ENCODE measurements around the gene TAS2R43. TPM values are rescaled to one million over a fixed set of nuclear protein-coding genes. Genes with fewer than 3 reads are reported as not detected.
"Not testable (repeated sequence)": the region's sequence is repeated elsewhere in the genome, so short reads cannot be mapped to it uniquely, and the experiment has no call there.

Gene TAS2R43
- polyA plus RNA-seq, 1 experiment, result not detected

DNA sequence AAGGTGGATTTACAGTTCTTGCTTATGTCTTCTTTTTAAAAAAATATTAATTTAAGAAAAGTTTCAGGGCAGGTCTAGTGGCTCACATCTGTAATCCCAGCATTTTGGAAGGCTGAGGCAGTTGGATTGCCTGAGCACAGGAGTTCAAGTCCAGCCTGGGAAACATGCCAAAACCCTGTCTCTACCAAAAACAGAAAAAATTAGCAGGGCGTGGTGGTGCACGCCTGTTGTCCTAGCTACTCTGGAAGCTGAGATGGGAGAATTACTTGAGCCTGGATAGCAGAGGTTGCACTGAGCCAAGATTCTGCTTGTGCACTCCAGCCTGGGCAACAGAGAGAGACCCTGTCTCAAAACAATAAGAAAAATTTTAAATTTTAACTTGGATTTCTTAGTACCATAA is 24.6 kb downstream of the TAS2R43 start:
- DNase-seq (ENCODE audit: low read depth, low spot score), result no peak
- Histone ChIP-seq H3K27me3 (ENCODE audit: control insufficient read depth, insufficient read depth, low read length) (no peaks in the 10 kb centered on the region), H3K4me3 (ENCODE audit: low read depth, low read length) (no peak overlapping the region), H3K9me3 (ENCODE audit: control insufficient read depth, insufficient read depth, low read length) (no peaks in the 10 kb centered on the region), H3K27ac (ENCODE audit: low read depth, low read length) (no peak overlapping the region)
- ChIA-PET CTCF (no interaction called here), POLR2A (no interaction called here)
- TF ChIP-seq, protein P1, sequence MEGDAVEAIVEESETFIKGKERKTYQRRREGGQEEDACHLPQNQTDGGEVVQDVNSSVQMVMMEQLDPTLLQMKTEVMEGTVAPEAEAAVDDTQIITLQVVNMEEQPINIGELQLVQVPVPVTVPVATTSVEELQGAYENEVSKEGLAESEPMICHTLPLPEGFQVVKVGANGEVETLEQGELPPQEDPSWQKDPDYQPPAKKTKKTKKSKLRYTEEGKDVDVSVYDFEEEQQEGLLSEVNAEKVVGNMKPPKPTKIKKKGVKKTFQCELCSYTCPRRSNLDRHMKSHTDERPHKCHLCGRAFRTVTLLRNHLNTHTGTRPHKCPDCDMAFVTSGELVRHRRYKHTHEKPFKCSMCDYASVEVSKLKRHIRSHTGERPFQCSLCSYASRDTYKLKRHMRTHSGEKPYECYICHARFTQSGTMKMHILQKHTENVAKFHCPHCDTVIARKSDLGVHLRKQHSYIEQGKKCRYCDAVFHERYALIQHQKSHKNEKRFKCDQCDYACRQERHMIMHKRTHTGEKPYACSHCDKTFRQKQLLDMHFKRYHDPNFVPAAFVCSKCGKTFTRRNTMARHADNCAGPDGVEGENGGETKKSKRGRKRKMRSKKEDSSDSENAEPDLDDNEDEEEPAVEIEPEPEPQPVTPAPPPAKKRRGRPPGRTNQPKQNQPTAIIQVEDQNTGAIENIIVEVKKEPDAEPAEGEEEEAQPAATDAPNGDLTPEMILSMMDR (IDR thresholded peaks at IDR 0.05; ENCODE audit: low read depth, low read length), result no peak

DNA sequence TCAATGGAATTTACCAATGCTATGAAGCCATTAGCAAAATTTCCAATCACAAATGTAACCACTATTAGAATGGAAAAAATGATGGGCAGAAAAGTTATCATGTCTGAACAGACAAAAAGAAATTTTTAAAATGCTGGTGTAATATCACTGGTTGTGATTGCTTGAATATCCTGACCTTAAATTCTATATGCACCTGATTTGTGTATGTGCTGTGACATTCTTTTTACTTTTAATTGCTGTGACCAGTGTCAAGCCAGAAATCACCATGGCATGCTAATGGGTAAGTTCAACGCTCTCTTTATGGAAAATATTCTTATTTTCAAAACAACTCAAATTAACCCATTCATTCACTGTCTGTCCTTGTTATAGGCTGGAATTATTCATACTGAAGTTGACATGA is 29.9 kb downstream of the TAS2R43 start, which contains the start of gene TAS2R46:
Gene TAS2R46, minus strand, starts transcription at position 101 of the 400 bp plus-strand sequence. Its CDS starts 0 bp downstream, at position 101.
- H3K4me3 ChIP-seq (ENCODE audit: low read depth, low read length); H3K9me3 ChIP-seq (ENCODE audit: control insufficient read depth, insufficient read depth, low read length); CTCF ChIA-PET; DNase-seq (ENCODE audit: low read depth, low spot score); H3K27ac ChIP-seq (ENCODE audit: low read depth, low read length); H3K27me3 ChIP-seq (ENCODE audit: control insufficient read depth, insufficient read depth, low read length); POLR2A ChIA-PET: not testable (repeated sequence)

DNA sequence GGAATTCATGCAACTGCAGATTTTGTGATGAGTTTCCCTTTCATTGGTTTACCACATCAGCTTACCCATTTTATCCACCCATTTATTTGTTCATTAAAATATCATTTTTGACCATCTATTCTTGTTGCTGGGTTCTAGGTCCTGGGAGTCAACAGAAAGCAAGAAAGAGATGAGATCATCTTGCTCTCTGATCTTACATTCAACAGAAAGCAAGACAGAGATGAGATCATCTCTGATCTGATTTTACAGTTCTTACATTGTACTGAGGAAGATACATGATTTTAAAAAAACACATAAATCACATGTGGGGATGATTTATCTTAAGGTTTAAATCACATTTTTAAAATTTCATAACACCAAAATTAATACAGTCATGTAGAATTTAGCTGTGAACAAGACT is 32.3 kb downstream of the TAS2R43 start:
- no peaks in the 10 kb centered on the region for H3K9me3 ChIP-seq (ENCODE audit: control insufficient read depth, insufficient read depth, low read length)
- H3K27me3 ChIP-seq (ENCODE audit: control insufficient read depth, insufficient read depth, low read length), result no peaks in the 10 kb centered on the region
- H3K4me3 ChIP-seq (ENCODE audit: low read depth, low read length), result no peak overlapping the region
- no peak for DNase-seq (ENCODE audit: low read depth, low spot score)
- no peak overlapping the region for H3K27ac ChIP-seq (ENCODE audit: low read depth, low read length)
- CTCF ChIA-PET, result no interaction called here
- POLR2A ChIA-PET, result no interaction called here
- TF ChIP-seq, protein P1 (IDR thresholded peaks at IDR 0.05; ENCODE audit: low read depth, low read length), result no peak

DNA sequence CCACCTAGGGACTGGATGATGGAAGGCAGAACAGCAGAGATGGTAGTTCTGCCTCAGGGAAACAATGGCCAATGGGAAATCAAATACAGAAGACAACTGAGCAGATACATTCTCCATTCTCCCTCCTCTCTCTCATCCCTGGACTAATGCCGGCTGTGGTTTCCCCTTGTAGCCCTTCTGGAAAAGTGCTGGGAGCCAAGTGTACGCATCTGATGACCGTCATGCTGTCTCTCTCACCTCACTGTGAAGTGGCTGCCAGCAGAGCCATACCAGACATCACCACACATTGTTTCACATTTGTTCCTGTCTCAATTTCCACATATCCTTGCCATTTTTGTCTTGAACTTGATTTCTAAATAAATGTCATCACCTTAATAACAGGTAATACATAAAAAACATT is 33.1 kb downstream of the TAS2R43 start:
- DNase-seq (ENCODE audit: low read depth, low spot score), result no peak
- ChIA-PET POLR2A (no interaction called here), CTCF (no interaction called here)
- TF ChIP-seq, protein P1 (IDR thresholded peaks at IDR 0.05; ENCODE audit: low read depth, low read length), result no peak
- H3K4me3 ChIP-seq (ENCODE audit: low read depth, low read length), result no peak overlapping the region
- no peaks in the 10 kb centered on the region for H3K9me3 ChIP-seq (ENCODE audit: control insufficient read depth, insufficient read depth, low read length)
- H3K27me3 ChIP-seq (ENCODE audit: control insufficient read depth, insufficient read depth, low read length), result no peaks in the 10 kb centered on the region
- no peak overlapping the region for H3K27ac ChIP-seq (ENCODE audit: low read depth, low read length)

DNA sequence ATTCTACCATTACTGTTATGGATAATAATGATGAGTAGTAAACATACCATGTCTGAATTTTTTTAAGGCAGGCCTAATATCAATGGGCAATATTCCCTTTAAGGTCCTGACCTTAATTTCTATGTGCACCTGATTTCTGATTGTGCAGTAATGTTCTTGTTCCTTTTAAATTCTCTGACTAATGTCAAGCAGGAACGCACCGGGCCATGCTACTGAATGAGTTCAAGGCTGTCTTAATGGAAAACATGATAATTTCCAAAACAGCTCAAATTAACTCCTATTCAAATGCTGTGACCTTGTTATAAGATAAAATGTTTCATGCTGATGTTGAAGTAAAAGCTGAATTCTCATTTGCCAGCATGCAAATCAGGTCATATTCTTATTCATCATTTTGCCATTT is 36.8 kb downstream of the TAS2R43 start:
- H3K27ac ChIP-seq (ENCODE audit: low read depth, low read length), result no peak overlapping the region
- ChIA-PET POLR2A (no interaction called here), CTCF (interaction anchor here (1.1 kb wide), 1 partner anchor 145 kb away, joined by 3 read pairs; no protein-coding TSS in a partner anchor)
- no peak overlapping the region for H3K4me3 ChIP-seq (ENCODE audit: low read depth, low read length)
- H3K9me3 ChIP-seq (ENCODE audit: control insufficient read depth, insufficient read depth, low read length), result no peaks in the 10 kb centered on the region
- TF ChIP-seq, protein P1 (IDR thresholded peaks at IDR 0.05; ENCODE audit: low read depth, low read length), result no peak
- no peaks in the 10 kb centered on the region for H3K27me3 ChIP-seq (ENCODE audit: control insufficient read depth, insufficient read depth, low read length)
- no peak for DNase-seq (ENCODE audit: low read depth, low spot score)

DNA sequence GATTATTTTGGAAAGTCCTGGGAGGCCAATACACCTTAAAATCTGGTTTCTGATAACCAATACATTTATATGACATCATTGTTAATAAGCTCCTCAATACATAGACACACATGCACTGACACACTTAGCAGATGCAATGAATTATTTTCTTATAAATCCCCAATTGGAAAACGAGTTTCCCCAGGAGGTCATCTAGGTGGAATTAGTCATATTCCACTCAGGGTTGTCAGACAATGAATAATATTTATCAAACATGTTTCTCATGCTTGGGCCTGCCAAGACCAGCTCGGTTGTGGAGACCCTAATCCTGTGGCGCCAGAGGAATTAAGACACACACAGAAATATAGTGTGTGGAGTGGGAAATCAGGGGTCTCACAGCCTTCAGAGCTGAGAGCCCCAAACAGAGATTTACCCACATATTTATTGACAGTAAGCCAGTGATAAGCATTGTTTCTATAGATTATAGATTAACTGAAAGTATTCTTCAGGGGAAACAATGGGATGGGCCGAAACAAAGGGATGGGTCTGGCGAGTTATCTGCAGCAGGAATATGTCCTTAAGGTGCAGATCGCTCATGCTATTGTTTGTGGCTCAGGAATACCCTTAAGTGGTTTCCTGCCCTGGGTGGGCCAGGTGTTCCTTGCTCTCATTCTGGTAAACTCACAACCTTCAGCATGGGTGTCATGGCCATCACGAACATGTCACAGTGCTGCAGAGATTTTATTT is 42.1 kb downstream of the TAS2R43 start:
- CTCF ChIA-PET; DNase-seq (ENCODE audit: low read depth, low spot score); H3K9me3 ChIP-seq (ENCODE audit: control insufficient read depth, insufficient read depth, low read length); H3K27me3 ChIP-seq (ENCODE audit: control insufficient read depth, insufficient read depth, low read length); H3K27ac ChIP-seq (ENCODE audit: low read depth, low read length); POLR2A ChIA-PET; H3K4me3 ChIP-seq (ENCODE audit: low read depth, low read length): not testable (repeated sequence)

DNA sequence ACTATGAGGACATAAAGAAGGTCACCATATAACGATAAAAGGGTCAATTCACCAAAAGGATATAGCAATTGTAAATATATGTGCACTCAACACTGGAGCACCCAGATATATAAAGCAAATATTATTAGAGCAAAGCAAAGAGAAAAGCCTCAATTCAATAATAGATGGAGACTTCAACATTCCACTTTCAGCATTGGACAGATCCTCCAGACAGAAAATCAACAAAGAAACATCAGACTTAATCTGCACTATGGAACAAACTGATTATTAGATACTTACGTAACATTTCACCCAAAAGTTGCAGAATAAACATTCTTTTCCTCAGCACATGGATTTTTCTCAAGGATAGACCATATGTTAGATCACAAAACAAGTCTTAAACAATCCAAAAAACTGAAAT is 50.7 kb downstream of the TAS2R43 start:
- H3K4me3 ChIP-seq (ENCODE audit: low read depth, low read length); CTCF ChIA-PET; H3K27ac ChIP-seq (ENCODE audit: low read depth, low read length); DNase-seq (ENCODE audit: low read depth, low spot score); H3K9me3 ChIP-seq (ENCODE audit: control insufficient read depth, insufficient read depth, low read length); H3K27me3 ChIP-seq (ENCODE audit: control insufficient read depth, insufficient read depth, low read length); POLR2A ChIA-PET: not testable (repeated sequence)
